Measurements from ENCODE around the gene SBK3. TPM values are rescaled to one million over a fixed set of nuclear protein-coding genes. Genes with fewer than 3 reads are reported as not detected.

Gene SBK3
- total and polyA plus RNA-seq, 2 of the 8 experiments (the other 6 are each of a cell fraction or from before 2014, with no cell fraction given), result 0.76 to 1.5 TPM

DNA sequence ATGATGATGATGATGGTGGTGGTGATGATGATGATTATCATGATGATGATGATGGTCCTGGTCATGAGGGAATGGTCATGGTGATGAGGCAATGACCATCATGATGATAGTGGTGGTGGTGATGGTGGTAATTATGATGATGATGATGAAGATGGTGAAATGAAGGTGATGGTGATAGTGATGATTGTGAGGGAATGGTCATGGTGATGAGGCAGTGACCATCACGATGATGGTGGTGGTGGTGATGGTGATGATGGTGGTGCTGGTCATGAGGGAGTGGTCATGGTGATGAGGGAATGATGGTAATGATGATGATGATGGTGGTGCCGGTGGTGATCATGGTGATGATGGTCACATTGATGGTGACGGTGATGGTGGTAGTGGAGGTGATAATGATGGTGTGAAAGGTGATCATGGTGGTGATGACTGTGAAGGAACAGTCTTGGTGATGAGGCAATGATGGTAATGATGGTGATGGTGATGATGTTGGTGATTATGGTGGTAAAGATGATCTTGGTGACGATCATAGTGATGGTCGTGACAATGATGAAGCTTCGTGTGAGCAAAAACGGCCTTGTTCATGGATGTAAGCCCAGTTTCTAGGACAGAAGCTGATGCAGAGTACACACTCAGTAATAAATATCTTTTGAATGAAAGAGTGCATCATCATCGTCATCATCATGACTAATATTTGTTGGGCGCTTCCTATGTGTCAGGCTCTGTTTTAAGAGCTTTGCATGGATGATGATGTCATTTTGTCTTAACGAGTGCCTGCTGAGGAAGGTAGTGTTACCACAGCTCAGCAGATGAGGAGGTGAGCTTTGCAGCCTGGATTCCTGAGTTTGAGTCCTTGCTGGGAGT is 25.7 kb downstream of the SBK3 start (continued):
- TF ChIP-seq, protein P1, sequence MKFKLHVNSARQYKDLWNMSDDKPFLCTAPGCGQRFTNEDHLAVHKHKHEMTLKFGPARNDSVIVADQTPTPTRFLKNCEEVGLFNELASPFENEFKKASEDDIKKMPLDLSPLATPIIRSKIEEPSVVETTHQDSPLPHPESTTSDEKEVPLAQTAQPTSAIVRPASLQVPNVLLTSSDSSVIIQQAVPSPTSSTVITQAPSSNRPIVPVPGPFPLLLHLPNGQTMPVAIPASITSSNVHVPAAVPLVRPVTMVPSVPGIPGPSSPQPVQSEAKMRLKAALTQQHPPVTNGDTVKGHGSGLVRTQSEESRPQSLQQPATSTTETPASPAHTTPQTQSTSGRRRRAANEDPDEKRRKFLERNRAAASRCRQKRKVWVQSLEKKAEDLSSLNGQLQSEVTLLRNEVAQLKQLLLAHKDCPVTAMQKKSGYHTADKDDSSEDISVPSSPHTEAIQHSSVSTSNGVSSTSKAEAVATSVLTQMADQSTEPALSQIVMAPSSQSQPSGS (IDR thresholded peaks at IDR 0.05; ENCODE audit: low read length), result no peak
- no peak for TF ChIP-seq SRF (IDR thresholded peaks at IDR 0.05; ENCODE audit: low read depth, low read length)
